Neural progenitor cell (in vitro differentiated cells): ENCODE data around the gene RHBDL2. TPM values are rescaled to one million over a fixed set of nuclear protein-coding genes. Genes with fewer than 3 reads are reported as not detected.

ENCODE experiments used
- DNase-seq: peaks from one replicate; pipeline ENCODE4 v3.0.0-alpha.2; 2016; ENCODE audit warnings: low spot score
- H2AFZ ChIP-seq: fragments of 200-600 bp; sonication (generic); replicated peaks from 2 replicates; pipeline ENCODE4 v1.6.1; 2016; ENCODE audit warnings: antibody characterized with exemption
- H3F3A ChIP-seq: fragments of 200-600 bp; sonication (generic); 2 replicates; pipeline ENCODE4 v1.6.1; 2016; ENCODE audit warnings: antibody characterized with exemption, low read depth
- H3K27ac ChIP-seq: fragments of 200-600 bp; sonication (generic); 2 replicates; pipeline ENCODE4 v1.5.1; 2016; ENCODE audit warnings: mild to moderate bottlenecking
- H3K27me3 ChIP-seq: fragments of 200-600 bp; sonication (generic); 2 replicates; pipeline ENCODE4 v1.6.1; 2016; ENCODE audit warnings: mild to moderate bottlenecking, moderate library complexity
- H3K36me3 ChIP-seq: fragments of 200-600 bp; sonication (generic); 2 replicates; pipeline ENCODE4 v1.5.1; 2016
- H3K4me1 ChIP-seq: fragments of 200-600 bp; sonication (generic); 2 replicates; pipeline ENCODE4 v1.6.1; 2016; ENCODE audit warnings: mixed run types
- H3K4me2 ChIP-seq: fragments of 200-600 bp; sonication (generic); 2 replicates; pipeline ENCODE4 v1.6.1; 2016
- H3K4me3 ChIP-seq: fragments of 200-600 bp; sonication (generic); 2 replicates; pipeline ENCODE4 v1.5.1; 2016
- H3K79me2 ChIP-seq: fragments of 200-600 bp; sonication (generic); 2 replicates; pipeline ENCODE4 v1.6.1; 2016; ENCODE audit warnings: low read depth
- H3K9ac ChIP-seq: fragments of 200-600 bp; sonication (generic); 2 replicates; pipeline ENCODE4 v1.6.1; 2016
- H3K9me3 ChIP-seq: fragments of 200-600 bp; sonication (generic); 2 replicates; pipeline ENCODE4 v1.5.1; 2016; ENCODE audit warnings: low read depth
- H4K20me1 ChIP-seq: fragments of 200-600 bp; sonication (generic); 2 replicates; pipeline ENCODE4 v1.6.1; 2016; ENCODE audit warnings: low read depth
- H3K27ac Mint-ChIP-seq: 3 replicates; pipeline ENCODE4 v1.8.0; 2021; ENCODE audit warnings: mixed read lengths
- H3K27me3 Mint-ChIP-seq: 2 replicates; pipeline ENCODE4 v1.8.0; 2022; ENCODE audit warnings: low read depth, mild to moderate bottlenecking, inconsistent platforms, moderate library complexity, mixed read lengths; ENCODE audit not compliant: insufficient read depth
- H3K36me3 Mint-ChIP-seq: 3 replicates; pipeline ENCODE4 v1.8.0; 2021; ENCODE audit warnings: mixed read lengths
- H3K4me1 Mint-ChIP-seq: 3 replicates; pipeline ENCODE4 v1.8.0; 2021; ENCODE audit warnings: mixed read lengths
- H3K4me3 Mint-ChIP-seq: 3 replicates; pipeline ENCODE4 v1.8.0; 2021; ENCODE audit warnings: mild to moderate bottlenecking, moderate library complexity, mixed read lengths
- H3K9me3 Mint-ChIP-seq: 3 replicates; pipeline ENCODE4 v1.8.0; 2020; ENCODE audit warnings: mixed read lengths
- CTCF ChIP-seq: fragments of 200-600 bp; sonication (generic); IDR thresholded peaks from 2 replicates; pipeline ENCODE4 v1.5.1; 2017; ENCODE audit warnings: antibody characterized with exemption, mild to moderate bottlenecking
- EZH2 ChIP-seq: fragments of 200-600 bp; sonication (generic); IDR thresholded peaks from 2 replicates; pipeline ENCODE4 v1.6.1; 2017; ENCODE audit warnings: antibody characterized with exemption, mild to moderate bottlenecking, moderate library complexity
- EZH2phosphoT487 ChIP-seq: fragments of 200-600 bp; sonication (generic); IDR thresholded peaks from 2 replicates; pipeline ENCODE4 v1.6.1; 2017; ENCODE audit warnings: antibody characterized with exemption
- total RNA-seq: library from RNA; depleted of rRNA; stranded (reverse); fragments of >200 nt; gene quantifications from 2 replicates; pipeline ENCODE4 v1.2.3, GENCODE V29; 2015; ENCODE audit warnings: low replicate concordance

RHBDL2 gene
- total RNA-seq, 1 donor from 2014 or later: not detected

DNA sequence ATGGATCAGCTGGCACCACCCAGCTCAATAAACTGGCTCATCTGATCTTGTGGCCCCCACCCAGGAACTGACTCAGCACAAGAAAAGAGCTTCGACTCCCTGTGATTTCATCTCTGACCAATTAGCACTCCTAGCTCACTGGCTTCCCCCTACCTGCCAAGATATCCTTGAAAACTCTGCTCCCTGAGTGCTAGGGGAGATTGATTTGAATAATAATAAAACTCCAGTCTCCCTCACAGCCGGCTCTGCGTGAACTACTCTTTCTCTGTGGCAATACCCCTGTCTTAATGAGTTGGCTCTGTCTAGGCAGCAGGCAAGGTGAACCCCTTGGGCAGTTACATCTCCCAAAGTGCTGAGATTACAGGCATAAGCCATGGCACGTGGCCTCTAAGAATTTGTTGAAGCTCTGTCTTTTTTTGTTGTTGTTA, 11.8 kb upstream of the RHBDL2 start:
- Mint-ChIP-seq H3K9me3 (peaks cover 4% of the 10 kb centered on the region), H3K4me3 (no peak overlapping the region), H3K4me1 (peaks cover 8% of the 10 kb centered on the region), H3K27me3 (no peaks in the 10 kb centered on the region), H3K27ac (peak overlapping the region; percentile 61), H3K36me3 (no peaks in the 10 kb centered on the region)
- H3K27me3 ChIP-seq: no peaks in the 10 kb centered on the region
- peaks cover 10% of the 10 kb centered on the region for H3F3A ChIP-seq
- H3K9me3 ChIP-seq: no peaks in the 10 kb centered on the region
- no peak overlapping the region for H3K9ac ChIP-seq
- H4K20me1 ChIP-seq: no peaks in the 10 kb centered on the region
- H3K4me3 ChIP-seq: no peak overlapping the region
- peak; percentile 16 for DNase-seq
- no peaks in the 10 kb centered on the region for H3K36me3 ChIP-seq
- H3K79me2 ChIP-seq: no peaks in the 10 kb centered on the region
- TF ChIP-seq EZH2 (no peak), EZH2phosphoT487 (no peak), CTCF (no peak)
- no peaks in the 10 kb centered on the region for H3K4me1 ChIP-seq
- peak overlapping the region; percentile 3 for H2AFZ ChIP-seq
- no peak overlapping the region for H3K27ac ChIP-seq
- no peak overlapping the region for H3K4me2 ChIP-seq

- Histone ChIP-seq H3K4me2 (no peak overlapping the region), H3K36me3 (no peaks in the 10 kb centered on the region), H3K4me3 (no peak overlapping the region), H3F3A (peaks cover 10% of the 10 kb centered on the region), H3K79me2 (no peaks in the 10 kb centered on the region), H3K27ac (no peak overlapping the region), H3K27me3 (no peaks in the 10 kb centered on the region), H3K4me1 (no peaks in the 10 kb centered on the region), H2AFZ (no peak overlapping the region), H3K9me3 (no peaks in the 10 kb centered on the region), H3K9ac (no peak overlapping the region), H4K20me1 (no peaks in the 10 kb centered on the region)
- H3K27me3 Mint-ChIP-seq: no peaks in the 10 kb centered on the region
- peaks cover 6% of the 10 kb centered on the region for H3K9me3 Mint-ChIP-seq
- TF ChIP-seq EZH2phosphoT487 (no peak), EZH2 (no peak), CTCF (no peak)
- no peak overlapping the region for H3K27ac Mint-ChIP-seq
- no peaks in the 10 kb centered on the region for H3K36me3 Mint-ChIP-seq
- H3K4me3 Mint-ChIP-seq: no peak overlapping the region
- H3K4me1 Mint-ChIP-seq: peaks cover 8% of the 10 kb centered on the region
- no peak for DNase-seq
Observed at GRCh38 chr1:38950553-38950952, 8.9 kb upstream of the RHBDL2 start.

- H3K36me3 Mint-ChIP-seq: no peaks in the 10 kb centered on the region
- Histone ChIP-seq H3K4me2 (no peak overlapping the region), H3K27ac (no peak overlapping the region), H3K9ac (no peak overlapping the region), H3K36me3 (no peaks in the 10 kb centered on the region), H3K79me2 (no peaks in the 10 kb centered on the region), H3K27me3 (no peaks in the 10 kb centered on the region), H2AFZ (no peak overlapping the region), H3F3A (no peaks in the 10 kb centered on the region), H3K4me1 (no peaks in the 10 kb centered on the region), H3K4me3 (no peak overlapping the region), H4K20me1 (no peaks in the 10 kb centered on the region), H3K9me3 (no peaks in the 10 kb centered on the region)
- peaks cover 3% of the 10 kb centered on the region for H3K4me1 Mint-ChIP-seq
- H3K9me3 Mint-ChIP-seq: peaks cover 2% of the 10 kb centered on the region
- TF ChIP-seq EZH2 (no peak), EZH2phosphoT487 (no peak), CTCF (no peak)
- H3K27ac Mint-ChIP-seq: no peak overlapping the region
- H3K4me3 Mint-ChIP-seq: no peak overlapping the region
- no peaks in the 10 kb centered on the region for H3K27me3 Mint-ChIP-seq
- no peak for DNase-seq
Observed at GRCh38 chr1:38944547-38944946, 2.9 kb upstream of the RHBDL2 start.
